PFSK-1 (cell line): Measurements from ENCODE around the gene MYO16.

Experiments
- FOXP2 ChIP-seq: optimal IDR thresholded peaks from 2 replicates; pipeline ENCODE3; 2011; ENCODE audit warnings: borderline replicate concordance, control low read depth, inconsistent platforms; ENCODE audit not compliant: insufficient read depth; ENCODE audit errors: extremely low read length, extremely low read depth
- POLR2AphosphoS5 ChIP-seq: IDR thresholded peaks from 2 replicates; pipeline ENCODE4 v1.6.1; 2012; ENCODE audit warnings: low read depth, mild to moderate bottlenecking, control low read depth, low read length, moderate library complexity
- SIN3A ChIP-seq: IDR thresholded peaks from 2 replicates; pipeline ENCODE4 v1.6.1; 2012; ENCODE audit warnings: mild to moderate bottlenecking, low read length, moderate library complexity, borderline replicate concordance; ENCODE audit not compliant: insufficient read depth
- TAF1 ChIP-seq: IDR thresholded peaks from 2 replicates; pipeline ENCODE4 v1.6.1; 2012; ENCODE audit warnings: low read length, control low read depth, borderline replicate concordance; ENCODE audit not compliant: insufficient read depth
- TF ChIP-seq, protein P1 (sequence below), 2 experiments: IDR thresholded peaks; 2 replicates each; pipeline versions ENCODE4 v1.6.1 to v1.8.0; 2011 to 2012; ENCODE audit warnings: low read depth in 2 of 2, low read length in 2 of 2, control low read depth in 1 of 2, inconsistent platforms in 1 of 2, mild to moderate bottlenecking in 1 of 2, moderate library complexity in 1 of 2; ENCODE audit not compliant: insufficient read depth in 1 of 2

The MYO16 gene

GRCh38 chr13:109009756-109010155 is 380.3 kb downstream of the MYO16 start:
- TF ChIP-seq TAF1 = no peak
- no peak for TF ChIP-seq SIN3A
- TF ChIP-seq POLR2AphosphoS5 = no peak
- TF ChIP-seq, protein P1, sequence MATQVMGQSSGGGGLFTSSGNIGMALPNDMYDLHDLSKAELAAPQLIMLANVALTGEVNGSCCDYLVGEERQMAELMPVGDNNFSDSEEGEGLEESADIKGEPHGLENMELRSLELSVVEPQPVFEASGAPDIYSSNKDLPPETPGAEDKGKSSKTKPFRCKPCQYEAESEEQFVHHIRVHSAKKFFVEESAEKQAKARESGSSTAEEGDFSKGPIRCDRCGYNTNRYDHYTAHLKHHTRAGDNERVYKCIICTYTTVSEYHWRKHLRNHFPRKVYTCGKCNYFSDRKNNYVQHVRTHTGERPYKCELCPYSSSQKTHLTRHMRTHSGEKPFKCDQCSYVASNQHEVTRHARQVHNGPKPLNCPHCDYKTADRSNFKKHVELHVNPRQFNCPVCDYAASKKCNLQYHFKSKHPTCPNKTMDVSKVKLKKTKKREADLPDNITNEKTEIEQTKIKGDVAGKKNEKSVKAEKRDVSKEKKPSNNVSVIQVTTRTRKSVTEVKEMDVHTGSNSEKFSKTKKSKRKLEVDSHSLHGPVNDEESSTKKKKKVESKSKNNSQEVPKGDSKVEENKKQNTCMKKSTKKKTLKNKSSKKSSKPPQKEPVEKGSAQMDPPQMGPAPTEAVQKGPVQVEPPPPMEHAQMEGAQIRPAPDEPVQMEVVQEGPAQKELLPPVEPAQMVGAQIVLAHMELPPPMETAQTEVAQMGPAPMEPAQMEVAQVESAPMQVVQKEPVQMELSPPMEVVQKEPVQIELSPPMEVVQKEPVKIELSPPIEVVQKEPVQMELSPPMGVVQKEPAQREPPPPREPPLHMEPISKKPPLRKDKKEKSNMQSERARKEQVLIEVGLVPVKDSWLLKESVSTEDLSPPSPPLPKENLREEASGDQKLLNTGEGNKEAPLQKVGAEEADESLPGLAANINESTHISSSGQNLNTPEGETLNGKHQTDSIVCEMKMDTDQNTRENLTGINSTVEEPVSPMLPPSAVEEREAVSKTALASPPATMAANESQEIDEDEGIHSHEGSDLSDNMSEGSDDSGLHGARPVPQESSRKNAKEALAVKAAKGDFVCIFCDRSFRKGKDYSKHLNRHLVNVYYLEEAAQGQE (IDR thresholded peaks at IDR 0.05; ENCODE audit: insufficient read depth in 1 of 2, low read depth in 2 of 2, low read length in 2 of 2) = no peak
- TF ChIP-seq FOXP2 = no peak

- TF ChIP-seq SIN3A = no peak
- TF ChIP-seq, protein P1 (IDR thresholded peaks at IDR 0.05; ENCODE audit: insufficient read depth in 1 of 2, low read depth in 2 of 2, low read length in 2 of 2) = no peak
- TF ChIP-seq TAF1 = no peak
- no peak for TF ChIP-seq POLR2AphosphoS5
These were observed 381.5 kb downstream of the MYO16 start for GRCh38 chr13:109010912-109011311.

DNA sequence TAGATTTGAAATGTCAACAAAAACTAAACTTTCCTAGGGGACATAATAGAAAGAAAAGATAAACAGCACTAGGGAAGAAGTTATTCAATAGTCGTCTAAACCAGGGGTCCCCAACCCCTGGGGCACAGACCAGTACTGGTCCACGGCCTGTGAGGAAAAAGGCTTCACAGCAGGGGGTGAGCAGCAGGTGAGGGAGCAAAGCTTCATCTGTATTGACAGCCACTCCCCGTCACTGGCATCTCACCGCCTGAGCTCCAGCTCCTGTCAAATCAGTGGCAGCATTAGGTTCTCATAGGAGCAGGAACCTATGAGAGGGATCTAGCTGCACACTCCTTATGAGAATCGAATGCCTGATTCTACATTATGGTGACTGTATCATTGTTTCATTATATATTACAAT is 382.7 kb downstream of the MYO16 start:
- TF ChIP-seq SIN3A = no peak
- no peak for TF ChIP-seq FOXP2
- TF ChIP-seq TAF1 = no peak
- TF ChIP-seq, protein P1 (IDR thresholded peaks at IDR 0.05; ENCODE audit: insufficient read depth in 1 of 2, low read depth in 2 of 2, low read length in 2 of 2) = no peak

- TF ChIP-seq TAF1 (no peak), SIN3A (no peak), POLR2AphosphoS5 (no peak), FOXP2 (no peak)
- TF ChIP-seq, protein P1 (IDR thresholded peaks at IDR 0.05; ENCODE audit: insufficient read depth in 1 of 2, low read depth in 2 of 2, low read length in 2 of 2) = no peak
These were observed 392.1 kb downstream of the MYO16 start for GRCh38 chr13:109021558-109021957.

DNA sequence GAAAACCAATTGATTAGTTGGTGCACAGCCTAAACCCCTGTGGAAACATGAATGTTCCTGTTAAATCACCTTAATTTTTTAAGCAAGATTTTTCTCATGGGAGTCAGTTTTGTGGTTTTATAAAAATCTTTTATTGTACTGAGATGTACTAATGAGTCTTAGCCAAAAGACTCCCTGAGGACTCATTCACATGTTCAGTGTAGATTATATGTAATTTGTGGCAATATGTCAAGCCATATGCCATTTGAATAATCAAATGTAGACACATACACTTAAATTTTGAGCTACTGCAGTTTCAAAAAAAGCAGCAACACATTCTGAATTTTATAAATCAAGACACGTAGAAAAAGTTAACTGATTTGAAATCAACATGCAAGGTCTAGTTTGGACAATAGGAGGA is 395.2 kb downstream of the MYO16 start:
- TF ChIP-seq, protein P1 (IDR thresholded peaks at IDR 0.05; ENCODE audit: insufficient read depth in 1 of 2, low read depth in 2 of 2, low read length in 2 of 2) = no peak
- TF ChIP-seq SIN3A (no peak), POLR2AphosphoS5 (no peak), TAF1 (no peak), FOXP2 (no peak)
